Stimulated activated CD8-positive, alpha-beta memory T cell treated with anti-CD3 and anti-CD28 coated beads, Interleukin-4, amount 100 ng/mL, for 24 hours (primary cell): ENCODE measurements around the gene APOA5.

ENCODE experiments used
- DNase-seq: peaks from one replicate; pipeline ENCODE4 v3.0.0-alpha.2; 2020; ENCODE audit warnings: low read depth

Gene APOA5

GRCh38 chr11:116797816-116798215 is 6.1 kb upstream of the APOA5 start:
- DNase-seq = no peak

- no peak for DNase-seq
These were observed 4.9 kb upstream of the APOA5 start for GRCh38 chr11:116796548-116796947.

- DNase-seq = no peak
These were observed 3.2 kb upstream of the APOA5 start for GRCh38 chr11:116794851-116795250.

GRCh38 chr11:116793772-116794097 is 2.1 kb upstream of the APOA5 start:
- DNase-seq = no peak

GRCh38 chr11:116792869-116793771 is 1.4 kb upstream of the APOA5 start:
- DNase-seq = no peak

GRCh38 chr11:116792144-116792868 is 627 bp upstream of the APOA5 start:
- no peak for DNase-seq

- DNase-seq = peak; percentile 76
These were observed 472 bp downstream of the APOA5 start for GRCh38 chr11:116791002-116791812.

GRCh38 chr11:116790167-116791001 is 1.3 kb downstream of the APOA5 start:
- no peak for DNase-seq

- DNase-seq = no peak
These were observed 2.7 kb downstream of the APOA5 start for GRCh38 chr11:116788975-116789374.

- no peak for DNase-seq
These were observed 3.1 kb downstream of the APOA5 start for GRCh38 chr11:116788534-116788933.

- peak; percentile 75 for DNase-seq
These were observed 3.7 kb downstream of the APOA5 start, which contains the start of gene ZPR1 for GRCh38 chr11:116787786-116788486. TSS of gene ZPR1 (minus strand) at chr11:116788023. CDS start at chr11:116787990, 33 bp downstream.

- no peak for DNase-seq
These were observed 4.3 kb downstream of the APOA5 start for GRCh38 chr11:116787436-116787785.

GRCh38 chr11:116786966-116787365 is 4.7 kb downstream of the APOA5 start:
- DNase-seq = no peak

GRCh38 chr11:116786326-116786725 is 5.4 kb downstream of the APOA5 start:
- no peak for DNase-seq

- DNase-seq = no peak
These were observed 9.0 kb downstream of the APOA5 start for GRCh38 chr11:116782728-116783127.

GRCh38 chr11:116778556-116778955 is 13.1 kb downstream of the APOA5 start:
- DNase-seq = no peak

GRCh38 chr11:116777056-116777455 is 14.6 kb downstream of the APOA5 start:
- DNase-seq = no peak

GRCh38 chr11:116776522-116776984 is 15.1 kb downstream of the APOA5 start:
- DNase-seq = no peak

- no peak for DNase-seq
These were observed 15.7 kb downstream of the APOA5 start for GRCh38 chr11:116775975-116776374.

GRCh38 chr11:116774661-116775060 is 17.0 kb downstream of the APOA5 start:
- no peak for DNase-seq
